GM12892 (cell line): ENCODE results near the gene GAA.

Experiments
- DNase-seq: peaks from one replicate; pipeline ENCODE4 v3.0.0; 2011; ENCODE audit not compliant: insufficient read length
- FAIRE-seq: peaks from 2 replicates; lab custom pipeline; 2011; peaks lifted over from hg19 to GRCh38; lab: Jason Lieb, UNC
- POLR2A ChIP-seq: IDR thresholded peaks from 2 replicates; pipeline ENCODE4 v1.6.1; 2011; ENCODE audit warnings: low read depth, low read length, control low read depth
- POLR2AphosphoS5 ChIP-seq: IDR thresholded peaks from 2 replicates; pipeline ENCODE4 v1.6.1; 2011; ENCODE audit warnings: low read depth, low read length, control low read depth
- TAF1 ChIP-seq: IDR thresholded peaks from 2 replicates; pipeline ENCODE4 v1.6.1; 2011; ENCODE audit warnings: low read depth, mild to moderate bottlenecking, control low read depth, low read length, borderline replicate concordance

The GAA gene

GRCh38 chr17:80106751-80107150 is 5.4 kb downstream of the GAA start:
- FAIRE-seq: no peak
- no peak for DNase-seq
- TF ChIP-seq POLR2A (no peak), TAF1 (no peak)

- TF ChIP-seq POLR2AphosphoS5: no peak
- no peak for TF ChIP-seq TAF1
- no peak for TF ChIP-seq POLR2A
- DNase-seq (no peak), FAIRE-seq (no peak)
Observed at GRCh38 chr17:80107231-80108021, 6.0 kb downstream of the GAA start.

GRCh38 chr17:80108036-80108971 is 6.9 kb downstream of the GAA start:
- no peak for TF ChIP-seq POLR2AphosphoS5
- TF ChIP-seq POLR2A: no peak
- TF ChIP-seq TAF1: no peak
- no peak for DNase-seq
- FAIRE-seq: no peak

- FAIRE-seq (no peak), DNase-seq (no peak)
- TF ChIP-seq POLR2AphosphoS5 (no peak), POLR2A (no peak), TAF1 (no peak)
Observed at GRCh38 chr17:80109066-80109660, 7.8 kb downstream of the GAA start.

- DNase-seq (no peak), FAIRE-seq (no peak)
- no peak for TF ChIP-seq POLR2AphosphoS5
Observed at GRCh38 chr17:80109713-80110446, 8.5 kb downstream of the GAA start.

- FAIRE-seq: no peak
- TF ChIP-seq POLR2AphosphoS5: no peak
- no peak for TF ChIP-seq POLR2A
- TF ChIP-seq TAF1: no peak
- DNase-seq: no peak
Observed at GRCh38 chr17:80110447-80110812, 9.0 kb downstream of the GAA start.

- FAIRE-seq (no peak), DNase-seq (no peak)
- TF ChIP-seq POLR2AphosphoS5 (no peak), TAF1 (no peak), POLR2A (no peak)
Observed at GRCh38 chr17:80110927-80111701, 9.7 kb downstream of the GAA start.

GRCh38 chr17:80111702-80112470 is 10.5 kb downstream of the GAA start:
- DNase-seq (no peak), FAIRE-seq (no peak)
- TF ChIP-seq POLR2A: no peak
- TF ChIP-seq TAF1: no peak
- no peak for TF ChIP-seq POLR2AphosphoS5

GRCh38 chr17:80112471-80113032 is 11.2 kb downstream of the GAA start:
- FAIRE-seq: no peak
- TF ChIP-seq TAF1 (no peak), POLR2A (no peak), POLR2AphosphoS5 (no peak)
- no peak for DNase-seq

- DNase-seq: no peak
- no peak for TF ChIP-seq POLR2A
- no peak for TF ChIP-seq TAF1
- TF ChIP-seq POLR2AphosphoS5: no peak
- no peak for FAIRE-seq
Observed at GRCh38 chr17:80113033-80113484, 11.7 kb downstream of the GAA start.
